ELF-1 (cell line): ENCODE results near the gene EEF1AKMT3.
A peak's percentile ranks its signal among the peaks of the same experiment; 100 is the strongest.

Experiments used
- DNase-seq: peaks from one replicate; pipeline ENCODE4 v3.0.0-alpha.2; 2016; ENCODE audit warnings: low read depth, low spot score

Gene EEF1AKMT3

DNA sequence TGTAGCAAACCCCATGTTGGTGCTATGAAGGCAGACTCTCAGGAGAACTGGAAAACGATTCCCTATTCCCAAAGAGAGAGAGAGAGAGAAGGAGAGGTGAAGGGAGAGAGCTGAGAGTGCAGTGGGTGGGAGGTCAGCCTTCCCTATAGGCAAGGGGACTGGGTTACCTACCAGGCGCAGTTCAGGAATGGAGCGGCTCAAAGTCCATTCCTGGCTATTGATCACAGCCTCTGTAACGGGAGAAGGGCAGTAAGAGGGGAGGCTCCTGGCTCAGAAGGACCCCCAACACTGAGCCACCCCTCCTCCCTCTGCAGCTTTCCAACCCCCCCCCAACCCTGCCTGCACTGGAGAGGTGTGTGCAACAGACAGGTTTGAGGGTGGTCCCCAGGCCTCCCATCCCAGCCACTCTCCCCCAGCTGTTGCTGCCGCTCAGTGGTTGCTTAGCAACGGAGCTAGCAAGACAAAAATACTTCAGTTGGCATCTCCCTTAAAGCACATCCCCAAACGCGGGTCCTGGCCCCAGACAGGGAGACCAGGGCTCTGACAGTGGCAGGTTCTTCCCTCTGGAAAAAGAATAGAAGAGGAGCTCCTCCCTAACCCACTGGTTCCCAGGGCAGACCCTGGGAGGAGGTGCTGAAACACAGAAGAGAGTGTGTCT, 37.1 kb upstream of the EEF1AKMT3 start:
- no peak for DNase-seq

- peak; percentile 67 for DNase-seq
Observed at GRCh38 chr12:57735952-57736740, 36.3 kb upstream of the EEF1AKMT3 start.

GRCh38 chr12:57736741-57737466, 35.5 kb upstream of the EEF1AKMT3 start:
- peak; percentile 23 for DNase-seq

DNA sequence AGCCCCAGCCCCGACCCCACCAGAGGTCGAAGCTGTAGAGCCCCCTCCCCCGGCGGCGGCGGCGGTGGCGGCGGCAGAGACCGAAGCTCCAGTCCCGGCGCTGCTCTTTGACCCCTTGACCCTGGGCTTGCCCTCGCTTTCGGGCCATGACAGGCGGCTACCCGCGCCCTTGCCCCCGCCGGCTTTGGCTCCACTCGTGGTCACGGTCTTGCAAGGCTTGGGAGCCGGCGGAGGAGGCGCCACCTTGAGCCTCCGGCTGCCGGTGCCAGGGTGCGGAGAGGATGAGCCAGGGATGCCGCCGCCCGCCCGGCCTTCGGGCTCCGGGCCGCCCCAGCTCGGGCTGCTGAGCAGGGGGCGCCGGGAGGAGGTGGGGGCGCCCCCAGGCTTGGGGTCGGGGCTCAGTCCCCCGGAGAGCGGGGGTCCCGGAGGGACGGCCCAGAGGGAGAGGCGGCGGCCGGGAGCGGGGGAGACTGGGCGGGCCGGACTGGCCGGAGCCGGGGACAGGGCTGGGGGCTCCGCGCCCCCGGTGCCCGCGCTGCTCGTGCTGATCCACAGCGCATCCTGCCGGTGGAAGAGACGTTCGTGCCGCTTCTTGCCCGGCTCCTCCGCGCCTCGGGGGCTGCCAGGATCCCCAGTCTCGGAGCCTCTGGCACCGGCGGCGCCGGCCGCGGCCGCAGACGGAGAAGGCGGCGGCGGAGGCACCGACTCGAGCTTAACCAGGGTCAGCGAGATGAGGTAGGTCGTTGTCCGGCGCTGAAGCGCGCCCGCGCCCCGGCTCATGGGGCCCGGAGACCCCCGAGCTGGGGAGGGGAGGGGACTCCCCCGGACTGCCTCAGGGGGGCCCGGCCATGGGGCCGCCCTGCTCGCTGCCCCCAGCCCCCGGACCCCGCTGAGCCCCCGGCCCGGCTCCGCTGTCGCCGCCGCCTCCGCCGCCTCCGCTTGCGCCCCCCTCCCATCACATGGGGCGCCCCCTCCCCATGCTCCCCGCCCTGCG, 34.6 kb upstream of the EEF1AKMT3 start:
- DNase-seq = peak; percentile 18

DNA sequence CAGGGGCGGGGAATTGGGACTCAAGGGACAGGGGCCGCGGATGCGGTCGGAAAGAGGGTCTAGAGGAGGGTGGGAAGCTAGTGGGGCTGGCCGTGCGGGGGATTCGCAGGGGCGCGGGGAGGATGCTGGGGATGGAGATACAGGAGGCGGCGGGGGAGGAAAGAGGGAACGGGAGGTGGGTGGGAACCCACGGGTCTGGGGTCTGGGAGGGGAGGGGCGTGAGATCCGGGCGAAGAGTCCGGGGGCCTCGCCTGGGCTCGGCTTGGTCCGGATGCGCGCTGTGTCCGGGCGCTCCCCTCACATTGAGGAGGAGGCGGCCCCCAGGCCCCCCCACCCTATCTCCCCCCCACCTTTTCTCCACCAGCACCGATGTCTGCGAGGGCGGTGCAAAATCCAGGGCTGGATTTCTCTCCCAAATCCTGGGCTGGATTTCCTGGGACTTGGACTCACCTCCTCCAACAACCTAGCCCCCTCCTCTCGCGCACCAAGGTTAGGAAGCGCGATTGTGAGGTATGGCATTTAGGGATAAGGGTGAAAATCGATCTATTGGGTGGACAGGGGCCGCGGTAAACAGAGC, 33.7 kb upstream of the EEF1AKMT3 start, which contains the start of gene AGAP2:
AGAP2 (minus strand) TSS at position 82 of the 577 bp plus-strand sequence. CDS start 496 bp downstream, outside the sequence.
- DNase-seq = peak; percentile 57

DNA sequence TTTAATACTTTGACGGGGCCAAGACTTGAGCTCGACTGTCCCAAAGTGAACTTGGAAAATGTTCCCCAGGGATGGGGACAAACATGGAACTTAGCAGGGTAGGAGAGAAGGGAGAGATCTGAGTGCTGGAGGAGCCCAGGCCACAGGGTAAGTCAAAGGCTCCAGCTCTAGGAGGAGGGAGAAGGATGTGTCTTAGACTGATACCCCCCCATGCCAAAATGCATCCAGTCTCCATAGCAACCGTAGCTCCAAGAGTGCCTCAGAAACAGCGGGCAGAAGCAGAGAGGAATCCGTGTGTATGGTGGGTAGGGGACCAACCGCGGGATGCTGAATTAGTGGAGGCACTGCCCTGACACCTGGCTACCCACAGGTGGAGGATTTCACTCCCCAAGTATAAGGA, 33.0 kb upstream of the EEF1AKMT3 start:
- no peak for DNase-seq

DNA sequence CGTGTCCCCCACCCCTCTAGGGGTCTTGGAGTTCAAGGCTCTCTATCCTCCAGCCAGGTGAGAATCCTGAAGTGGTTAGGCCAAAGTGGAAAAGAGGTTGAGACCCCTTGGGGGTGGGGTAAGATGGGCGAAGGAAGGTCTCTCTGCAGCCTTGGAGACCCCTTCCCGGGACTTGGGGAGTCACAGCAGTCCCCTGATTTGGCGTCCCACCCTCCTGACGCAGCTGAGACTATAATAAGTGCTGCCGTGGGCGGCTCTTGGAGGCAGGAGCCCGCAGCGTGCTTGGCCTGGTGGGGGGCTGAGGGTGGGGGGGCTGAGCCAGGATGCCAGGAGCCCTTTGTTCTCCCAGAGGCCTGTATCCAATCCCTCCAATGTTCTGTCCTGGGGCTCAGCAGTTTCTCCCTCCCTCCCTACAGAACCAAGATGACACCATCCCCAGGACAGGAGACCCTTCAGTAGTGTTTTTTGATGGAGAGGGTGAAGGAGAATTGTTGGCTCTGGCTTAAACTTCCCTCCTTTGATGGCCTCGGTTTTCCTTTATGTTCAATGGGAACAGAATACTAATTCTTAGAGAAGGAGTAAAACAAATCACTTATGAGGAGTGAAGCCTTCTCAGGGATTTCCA, 32.4 kb upstream of the EEF1AKMT3 start:
- DNase-seq = no peak

DNA sequence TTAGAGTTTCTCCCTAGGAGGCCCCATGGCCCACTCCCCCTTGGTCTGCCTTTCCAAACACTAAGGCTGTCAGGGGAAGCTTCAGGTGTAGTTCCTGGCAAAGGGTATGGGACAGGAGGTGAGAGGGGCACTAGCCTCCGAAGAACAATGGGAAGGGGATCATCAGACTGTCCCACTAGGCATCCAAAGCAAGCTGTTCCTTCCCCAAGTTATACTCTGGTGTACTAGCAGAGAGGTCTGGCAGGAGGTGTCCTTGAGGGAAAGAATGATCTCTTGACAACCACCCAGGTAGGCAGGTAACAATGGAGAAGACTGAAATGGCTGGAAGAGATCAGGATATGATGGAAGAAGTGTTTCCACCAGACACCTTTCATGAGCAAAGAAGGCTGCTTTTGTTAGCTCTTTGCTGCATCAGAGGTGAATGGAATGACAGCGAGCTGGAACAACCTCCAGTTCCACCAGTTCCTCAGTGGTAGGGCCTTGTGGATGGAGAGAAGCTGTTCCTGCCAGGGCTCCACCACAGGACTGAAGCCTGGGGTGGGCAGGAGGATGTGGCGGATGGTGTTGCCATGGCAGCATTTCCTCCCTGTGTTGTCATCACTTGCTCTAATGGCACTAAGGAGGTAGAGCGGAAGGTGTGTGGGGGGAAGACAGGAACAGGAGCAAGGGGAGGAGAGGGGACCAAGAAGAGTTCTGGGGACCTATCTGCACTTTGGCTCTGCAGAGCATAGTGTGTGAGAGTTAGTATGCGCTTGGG, 31.6 kb upstream of the EEF1AKMT3 start:
- DNase-seq = no peak

- no peak for DNase-seq
Observed at GRCh38 chr12:57741413-57741789, 31.0 kb upstream of the EEF1AKMT3 start.

- peak; percentile 55 for DNase-seq
Observed at GRCh38 chr12:57741844-57742738, 30.3 kb upstream of the EEF1AKMT3 start.

DNA sequence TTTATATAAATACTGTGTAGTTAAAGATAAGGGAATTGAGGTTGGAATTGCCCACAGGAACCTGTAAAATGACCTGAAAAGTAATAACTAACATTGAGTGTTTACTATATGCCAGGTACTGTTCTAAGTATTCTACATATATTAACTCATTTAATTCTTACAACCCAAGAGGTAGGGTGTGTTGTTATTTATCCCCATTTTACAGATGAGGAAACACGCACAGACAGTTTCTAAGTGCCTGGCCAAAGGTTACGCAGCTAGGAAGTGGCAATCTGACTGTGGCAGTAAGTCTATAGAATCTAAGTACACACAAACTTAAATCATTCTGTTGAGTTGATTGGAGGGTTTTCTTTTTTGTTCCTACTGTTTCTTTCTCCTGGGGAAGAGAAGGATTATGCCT, 28.6 kb upstream of the EEF1AKMT3 start:
- DNase-seq = no peak

DNA sequence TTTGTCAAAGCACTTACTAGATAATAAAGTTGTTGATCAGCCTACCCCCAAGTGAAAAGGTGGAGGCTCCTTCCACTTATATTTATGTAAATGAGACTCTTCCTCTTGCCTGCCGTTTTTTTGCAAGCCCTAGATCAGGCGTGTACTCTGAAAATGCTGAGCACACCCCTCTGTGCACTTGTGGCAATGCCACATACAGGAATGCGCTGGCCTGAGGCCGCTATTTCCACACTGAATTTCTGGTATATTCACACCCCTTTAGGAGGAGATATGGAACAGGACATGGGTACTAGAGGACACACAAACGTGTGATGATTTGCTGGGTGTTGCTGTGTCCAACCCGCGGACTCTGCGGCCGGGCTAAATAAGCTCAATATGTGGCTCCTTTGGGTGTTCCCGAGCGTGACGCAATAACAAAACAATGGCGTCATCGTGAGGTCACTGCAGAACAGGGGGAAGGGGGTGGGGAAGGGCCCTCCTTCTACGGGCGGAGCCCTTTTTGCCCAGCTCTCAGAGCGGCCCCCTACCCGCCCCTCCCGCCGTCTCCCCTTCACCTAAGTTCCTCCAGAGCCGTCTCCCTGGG, 28.1 kb upstream of the EEF1AKMT3 start:
- DNase-seq = no peak

- peak; percentile 96 for DNase-seq
Observed at GRCh38 chr12:57744777-57745484, 27.5 kb upstream of the EEF1AKMT3 start, which contains the start of gene TSPAN31. Gene TSPAN31, plus strand, starts transcription at chr12:57745039. Its CDS starts 116 bp downstream, at chr12:57745155.

DNA sequence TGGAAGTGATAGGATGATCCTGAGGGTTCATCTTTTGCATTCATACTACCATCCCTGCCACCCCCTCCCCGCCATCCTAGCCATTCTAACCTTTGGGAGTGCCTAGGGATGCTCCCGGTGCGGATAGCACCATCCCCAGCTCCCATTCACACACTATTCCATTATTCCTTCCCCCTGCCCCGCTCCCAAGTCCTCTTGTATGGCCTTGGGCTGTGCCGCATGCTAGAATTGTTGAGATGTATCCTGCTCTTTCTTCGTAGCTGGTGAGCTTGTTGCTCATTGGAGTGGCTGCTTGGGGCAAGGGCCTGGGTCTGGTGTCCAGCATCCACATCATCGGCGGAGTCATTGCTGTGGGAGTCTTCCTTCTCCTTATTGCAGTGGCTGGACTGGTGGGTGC, 26.9 kb upstream of the EEF1AKMT3 start:
- peak; percentile 53 for DNase-seq

- DNase-seq = no peak
Observed at GRCh38 chr12:57746025-57746424, 26.4 kb upstream of the EEF1AKMT3 start.

GRCh38 chr12:57749061-57749460, 23.4 kb upstream of the EEF1AKMT3 start:
- no peak for DNase-seq
